Measurements from ENCODE around the gene TIMP2.

TIMP2 gene

GRCh38 chr17:78828470-78829185 lies 96.6 kb downstream of the TIMP2 start:
- H3K9ac ChIP-seq (ENCODE audit: low read depth, low read length), result no peak overlapping the region
- no peaks in the 10 kb centered on the region for H3K4me1 ChIP-seq (ENCODE audit: insufficient read depth, low read length)
- no peak overlapping the region for H3K27ac ChIP-seq (ENCODE audit: low read length)
- no peak overlapping the region for H3K4me3 ChIP-seq (ENCODE audit: low read depth in 1 of 2, low read length in 2 of 2)
- H3K9me3 ChIP-seq (ENCODE audit: insufficient read depth, low read length, severe bottlenecking), result no peaks in the 10 kb centered on the region
- H3K4me2 ChIP-seq (ENCODE audit: insufficient read depth, low read length), result no peak overlapping the region
- peaks cover 38% of the 10 kb centered on the region; the same call in 1 of the 2 replicates for H4K20me1 ChIP-seq (ENCODE audit: insufficient read depth, low read length)
- DNase-seq (no peak), ATAC-seq (ENCODE audit: insufficient read depth, low read depth) (no peak)
- H3K36me3 ChIP-seq (ENCODE audit: insufficient read depth, low read length), result peaks cover 99% of the 10 kb centered on the region
- TF ChIP-seq EZH2 (IDR thresholded peaks at IDR 0.05; ENCODE audit: borderline replicate concordance, low read depth, low read length, severe bottlenecking), result no peak
- TF ChIP-seq, protein P1, sequence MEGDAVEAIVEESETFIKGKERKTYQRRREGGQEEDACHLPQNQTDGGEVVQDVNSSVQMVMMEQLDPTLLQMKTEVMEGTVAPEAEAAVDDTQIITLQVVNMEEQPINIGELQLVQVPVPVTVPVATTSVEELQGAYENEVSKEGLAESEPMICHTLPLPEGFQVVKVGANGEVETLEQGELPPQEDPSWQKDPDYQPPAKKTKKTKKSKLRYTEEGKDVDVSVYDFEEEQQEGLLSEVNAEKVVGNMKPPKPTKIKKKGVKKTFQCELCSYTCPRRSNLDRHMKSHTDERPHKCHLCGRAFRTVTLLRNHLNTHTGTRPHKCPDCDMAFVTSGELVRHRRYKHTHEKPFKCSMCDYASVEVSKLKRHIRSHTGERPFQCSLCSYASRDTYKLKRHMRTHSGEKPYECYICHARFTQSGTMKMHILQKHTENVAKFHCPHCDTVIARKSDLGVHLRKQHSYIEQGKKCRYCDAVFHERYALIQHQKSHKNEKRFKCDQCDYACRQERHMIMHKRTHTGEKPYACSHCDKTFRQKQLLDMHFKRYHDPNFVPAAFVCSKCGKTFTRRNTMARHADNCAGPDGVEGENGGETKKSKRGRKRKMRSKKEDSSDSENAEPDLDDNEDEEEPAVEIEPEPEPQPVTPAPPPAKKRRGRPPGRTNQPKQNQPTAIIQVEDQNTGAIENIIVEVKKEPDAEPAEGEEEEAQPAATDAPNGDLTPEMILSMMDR (IDR thresholded peaks at IDR 0.05; ENCODE audit: borderline replicate concordance, extremely low read depth, low read length, poor library complexity, severe bottlenecking), result peak; percentile 19
- no peak overlapping the region for H2AFZ ChIP-seq (ENCODE audit: low read depth, low read length)
- no peaks in the 10 kb centered on the region for H3K27me3 ChIP-seq (ENCODE audit: insufficient read depth, low read length, poor library complexity)
- H3K79me2 ChIP-seq (ENCODE audit: insufficient read depth, low read length), result peaks cover 25% of the 10 kb centered on the region; the same call in 1 of the 2 replicates

- peaks cover 19% of the 10 kb centered on the region; the same call in 1 of the 2 replicates for H3K79me2 ChIP-seq (ENCODE audit: insufficient read depth, low read length)
- H3K9me3 ChIP-seq (ENCODE audit: insufficient read depth, low read length, severe bottlenecking), result no peaks in the 10 kb centered on the region
- H4K20me1 ChIP-seq (ENCODE audit: insufficient read depth, low read length), result peaks cover 49% of the 10 kb centered on the region; the same call in 1 of the 2 replicates
- no peak for ATAC-seq (ENCODE audit: insufficient read depth, low read depth)
- H3K27me3 ChIP-seq (ENCODE audit: insufficient read depth, low read length, poor library complexity), result no peaks in the 10 kb centered on the region
- DNase-seq, result no peak
- H3K4me3 ChIP-seq (ENCODE audit: low read depth in 1 of 2, low read length in 2 of 2), result no peak overlapping the region
- no peaks in the 10 kb centered on the region for H3K4me1 ChIP-seq (ENCODE audit: insufficient read depth, low read length)
- H2AFZ ChIP-seq (ENCODE audit: low read depth, low read length), result no peak overlapping the region
- H3K36me3 ChIP-seq (ENCODE audit: insufficient read depth, low read length), result peaks cover 98% of the 10 kb centered on the region
- no peak overlapping the region for H3K9ac ChIP-seq (ENCODE audit: low read depth, low read length)
- TF ChIP-seq, protein P1 (IDR thresholded peaks at IDR 0.05; ENCODE audit: borderline replicate concordance, extremely low read depth, low read length, poor library complexity, severe bottlenecking), result no peak
- no peak for TF ChIP-seq EZH2 (IDR thresholded peaks at IDR 0.05; ENCODE audit: borderline replicate concordance, low read depth, low read length, severe bottlenecking)
- H3K27ac ChIP-seq (ENCODE audit: low read length), result no peak overlapping the region
- H3K4me2 ChIP-seq (ENCODE audit: insufficient read depth, low read length), result no peak overlapping the region
Observed at GRCh38 chr17:78826836-78827509, 98.2 kb downstream of the TIMP2 start.

GRCh38 chr17:78826421-78826820 lies 98.8 kb downstream of the TIMP2 start:
- no peak overlapping the region for H3K27ac ChIP-seq (ENCODE audit: low read length)
- H2AFZ ChIP-seq (ENCODE audit: low read depth, low read length), result no peak overlapping the region
- peaks cover 16% of the 10 kb centered on the region; the same call in 1 of the 2 replicates for H3K79me2 ChIP-seq (ENCODE audit: insufficient read depth, low read length)
- H3K4me3 ChIP-seq (ENCODE audit: low read depth in 1 of 2, low read length in 2 of 2), result no peak overlapping the region
- no peak overlapping the region for H3K4me2 ChIP-seq (ENCODE audit: insufficient read depth, low read length)
- no peaks in the 10 kb centered on the region for H3K27me3 ChIP-seq (ENCODE audit: insufficient read depth, low read length, poor library complexity)
- H3K9ac ChIP-seq (ENCODE audit: low read depth, low read length), result no peak overlapping the region
- H3K36me3 ChIP-seq (ENCODE audit: insufficient read depth, low read length), result peaks cover 98% of the 10 kb centered on the region
- no peak for TF ChIP-seq EZH2 (IDR thresholded peaks at IDR 0.05; ENCODE audit: borderline replicate concordance, low read depth, low read length, severe bottlenecking)
- TF ChIP-seq, protein P1 (IDR thresholded peaks at IDR 0.05; ENCODE audit: borderline replicate concordance, extremely low read depth, low read length, poor library complexity, severe bottlenecking), result no peak
- peaks cover 4% of the 10 kb centered on the region; the same call in 1 of the 2 replicates for H3K4me1 ChIP-seq (ENCODE audit: insufficient read depth, low read length)
- peaks cover 49% of the 10 kb centered on the region; the same call in 1 of the 2 replicates for H4K20me1 ChIP-seq (ENCODE audit: insufficient read depth, low read length)
- ATAC-seq (ENCODE audit: insufficient read depth, low read depth) (no peak), DNase-seq (no peak)
- H3K9me3 ChIP-seq (ENCODE audit: insufficient read depth, low read length, severe bottlenecking), result no peaks in the 10 kb centered on the region

Data from DND-41 (cell line).